ENCODE results near the gene GSTA4.

DNA sequence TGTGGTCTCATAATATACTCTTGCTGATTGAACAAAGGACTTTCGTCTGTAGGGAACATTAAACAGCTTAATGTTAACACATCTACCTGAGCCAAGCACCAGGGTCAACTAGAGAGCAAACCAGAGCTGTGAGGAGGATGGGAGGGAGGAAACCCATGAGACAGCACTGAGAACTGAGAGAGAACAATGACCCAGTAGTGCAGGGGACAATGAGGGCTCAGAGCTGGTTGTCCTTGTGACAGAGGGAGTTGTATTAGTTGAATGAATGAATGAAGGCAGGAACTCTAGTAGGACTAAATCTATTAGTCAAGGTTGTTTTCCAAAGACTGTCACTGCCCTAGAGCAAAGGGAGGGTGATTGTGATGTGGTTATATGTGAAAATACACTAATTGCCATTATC, 28.2 kb upstream of the GSTA4 start:
- TF ChIP-seq, protein P1, sequence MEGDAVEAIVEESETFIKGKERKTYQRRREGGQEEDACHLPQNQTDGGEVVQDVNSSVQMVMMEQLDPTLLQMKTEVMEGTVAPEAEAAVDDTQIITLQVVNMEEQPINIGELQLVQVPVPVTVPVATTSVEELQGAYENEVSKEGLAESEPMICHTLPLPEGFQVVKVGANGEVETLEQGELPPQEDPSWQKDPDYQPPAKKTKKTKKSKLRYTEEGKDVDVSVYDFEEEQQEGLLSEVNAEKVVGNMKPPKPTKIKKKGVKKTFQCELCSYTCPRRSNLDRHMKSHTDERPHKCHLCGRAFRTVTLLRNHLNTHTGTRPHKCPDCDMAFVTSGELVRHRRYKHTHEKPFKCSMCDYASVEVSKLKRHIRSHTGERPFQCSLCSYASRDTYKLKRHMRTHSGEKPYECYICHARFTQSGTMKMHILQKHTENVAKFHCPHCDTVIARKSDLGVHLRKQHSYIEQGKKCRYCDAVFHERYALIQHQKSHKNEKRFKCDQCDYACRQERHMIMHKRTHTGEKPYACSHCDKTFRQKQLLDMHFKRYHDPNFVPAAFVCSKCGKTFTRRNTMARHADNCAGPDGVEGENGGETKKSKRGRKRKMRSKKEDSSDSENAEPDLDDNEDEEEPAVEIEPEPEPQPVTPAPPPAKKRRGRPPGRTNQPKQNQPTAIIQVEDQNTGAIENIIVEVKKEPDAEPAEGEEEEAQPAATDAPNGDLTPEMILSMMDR (conservative IDR thresholded peaks at IDR 0.05; ENCODE audit: low read length) = no peak
- no peak for TF ChIP-seq EZH2phosphoT487 (IDR thresholded peaks at IDR 0.05; ENCODE audit: borderline replicate concordance, low read depth, low read length)
